ENCODE data around the gene CXCL11. TPM values are rescaled to one million over a fixed set of nuclear protein-coding genes. Genes with fewer than 3 reads are reported as not detected.

CXCL11 gene
- total RNA-seq, 1 donor from 2014 or later: not detected

- ATAC-seq (ENCODE audit: low read depth): no peak
- ChIA-PET CTCF (no interaction called here), POLR2A (interaction anchor here (1.9 kb wide), 1 partner anchor 49 kb away, joined by 8 read pairs; no protein-coding TSS in a partner anchor)
Measured at GRCh38 chr4:76013540-76013939, 22.3 kb downstream of the CXCL11 start.

GRCh38 chr4:76012388-76012801, 23.5 kb downstream of the CXCL11 start:
- CTCF ChIA-PET: interaction anchor here (0.7 kb wide), 1 partner anchor 237 kb away, joined by 3 read pairs; no protein-coding TSS in a partner anchor
- ATAC-seq (ENCODE audit: low read depth) (no peak), DNase-seq (no peak)
- TF ChIP-seq CTCF (IDR thresholded peaks at IDR 0.05): no peak
- Mint-ChIP-seq H3K36me3 (ENCODE audit: low read depth) (no peaks in the 10 kb centered on the region), H3K4me3 (no peak overlapping the region), H3K27me3 (no peaks in the 10 kb centered on the region), H3K4me1 (peaks cover 20% of the 10 kb centered on the region), H3K9me3 (no peaks in the 10 kb centered on the region), H3K27ac (peak overlapping the region; percentile 47)
- POLR2A ChIA-PET: interaction anchor here (1.0 to 1.9 kb wide), 2 partner anchors 43 to 50 kb away, joined by 3 to 8 read pairs; no protein-coding TSS in a partner anchor
- intact Hi-C loops (cut with micrococcal nuclease): loop anchor here (2.0 kb wide), 1 partner anchor 22 kb away; no protein-coding TSS in a partner anchor

More at GRCh38 chr4:76013540-76013939, 22.3 kb downstream of the CXCL11 start:
- Mint-ChIP-seq H3K9me3 (no peaks in the 10 kb centered on the region), H3K4me3 (no peak overlapping the region), H3K27me3 (no peaks in the 10 kb centered on the region), H3K4me1 (peaks cover 20% of the 10 kb centered on the region), H3K36me3 (ENCODE audit: low read depth) (no peaks in the 10 kb centered on the region), H3K27ac (peak overlapping the region; percentile 4)
- TF ChIP-seq CTCF (IDR thresholded peaks at IDR 0.05): no peak
- DNase-seq: no peak
- intact Hi-C loops (cut with micrococcal nuclease): loop anchor here (2.0 kb wide), 1 partner anchor 21 kb away; no protein-coding TSS in a partner anchor

- H3K9me3 Mint-ChIP-seq: no peaks in the 10 kb centered on the region
- H3K4me3 Mint-ChIP-seq: no peak overlapping the region
- POLR2A ChIA-PET: interaction anchor here (1.0 to 1.9 kb wide), 2 partner anchors 43 to 51 kb away, joined by 3 to 8 read pairs; no protein-coding TSS in a partner anchor
- H3K36me3 Mint-ChIP-seq (ENCODE audit: low read depth): no peaks in the 10 kb centered on the region
- DNase-seq: no peak
- peaks cover 20% of the 10 kb centered on the region for H3K4me1 Mint-ChIP-seq
- no peaks in the 10 kb centered on the region for H3K27me3 Mint-ChIP-seq
- CTCF ChIA-PET: interaction anchor here (0.7 kb wide), 1 partner anchor 237 kb away, joined by 3 read pairs; no protein-coding TSS in a partner anchor
- peak; percentile 31 for ATAC-seq (ENCODE audit: low read depth)
- no peak for TF ChIP-seq CTCF (IDR thresholded peaks at IDR 0.05)
- H3K27ac Mint-ChIP-seq: peak overlapping the region; percentile 47
- intact Hi-C loops (cut with micrococcal nuclease): loop anchor here (2.0 kb wide), 1 partner anchor 23 kb away; no protein-coding TSS in a partner anchor
Measured at GRCh38 chr4:76011700-76012387, 24.0 kb downstream of the CXCL11 start.

GRCh38 chr4:76011018-76011670, 24.7 kb downstream of the CXCL11 start:
- Mint-ChIP-seq H3K4me3 (no peak overlapping the region), H3K36me3 (ENCODE audit: low read depth) (no peaks in the 10 kb centered on the region), H3K27ac (no peak overlapping the region), H3K9me3 (no peaks in the 10 kb centered on the region), H3K27me3 (no peaks in the 10 kb centered on the region), H3K4me1 (peaks cover 20% of the 10 kb centered on the region)
- ATAC-seq (ENCODE audit: low read depth) (no peak), DNase-seq (no peak)
- ChIA-PET CTCF (no interaction called here), POLR2A (no interaction called here)
- no peak for TF ChIP-seq CTCF (IDR thresholded peaks at IDR 0.05)
- intact Hi-C loops (cut with micrococcal nuclease): no loop called here

GRCh38 chr4:76010576-76010975, 25.3 kb downstream of the CXCL11 start:
- ChIA-PET CTCF (no interaction called here), POLR2A (no interaction called here)
- intact Hi-C loops (cut with micrococcal nuclease): no loop called here
- no peak for ATAC-seq (ENCODE audit: low read depth)
- Mint-ChIP-seq H3K4me3 (no peak overlapping the region), H3K9me3 (no peaks in the 10 kb centered on the region), H3K27ac (no peak overlapping the region), H3K4me1 (peaks cover 17% of the 10 kb centered on the region), H3K36me3 (ENCODE audit: low read depth) (no peaks in the 10 kb centered on the region), H3K27me3 (no peaks in the 10 kb centered on the region)
- TF ChIP-seq CTCF (IDR thresholded peaks at IDR 0.05): no peak
- no peak for DNase-seq
